Activated naive CD4-positive, alpha-beta T cell treated with Interleukin-2 at 50 U/mL for 16 hours (primary cell): Measurements from ENCODE around the gene MYO1D.
"Not testable (repeated sequence)": the region's sequence is repeated elsewhere in the genome, so short reads cannot be mapped to it uniquely, and the experiment has no call there.

Experiments used
- DNase-seq: peaks from one replicate; pipeline ENCODE4 v3.0.0-alpha.2; 2020

The MYO1D gene

GRCh38 chr17:32887410-32887809, 10.5 kb upstream of the MYO1D start:
- DNase-seq, result not testable (repeated sequence)

- not testable (repeated sequence) for DNase-seq
Measured at GRCh38 chr17:32886951-32887350, 10.0 kb upstream of the MYO1D start.

GRCh38 chr17:32882734-32883133, 5.8 kb upstream of the MYO1D start:
- peak; percentile 33 for DNase-seq

GRCh38 chr17:32882029-32882428, 5.1 kb upstream of the MYO1D start:
- DNase-seq, result no peak

GRCh38 chr17:32880671-32881453, 3.9 kb upstream of the MYO1D start:
- no peak for DNase-seq

- DNase-seq, result no peak
Measured at GRCh38 chr17:32879134-32879533, 2.2 kb upstream of the MYO1D start.

GRCh38 chr17:32878211-32878610, 1.3 kb upstream of the MYO1D start:
- no peak for DNase-seq

- peak; percentile 93 for DNase-seq
Measured at GRCh38 chr17:32877164-32877764, 340 bp upstream of the MYO1D start.

- DNase-seq, result no peak
Measured at GRCh38 chr17:32875923-32876416, 954 bp downstream of the MYO1D start.

- no peak for DNase-seq
Measured at GRCh38 chr17:32875230-32875917, 1.6 kb downstream of the MYO1D start.

GRCh38 chr17:32873114-32873513, 3.8 kb downstream of the MYO1D start:
- DNase-seq, result no peak

- DNase-seq, result no peak
Measured at GRCh38 chr17:32871746-32872145, 5.2 kb downstream of the MYO1D start.

GRCh38 chr17:32870969-32871368, 6.0 kb downstream of the MYO1D start:
- DNase-seq, result no peak

GRCh38 chr17:32870027-32870670, 6.8 kb downstream of the MYO1D start:
- DNase-seq, result no peak

- no peak for DNase-seq
Measured at GRCh38 chr17:32869345-32870026, 7.4 kb downstream of the MYO1D start.

GRCh38 chr17:32865141-32865540, 11.8 kb downstream of the MYO1D start:
- no peak for DNase-seq

GRCh38 chr17:32863559-32863958, 13.4 kb downstream of the MYO1D start:
- DNase-seq, result no peak

GRCh38 chr17:32862940-32863339, 14.0 kb downstream of the MYO1D start:
- DNase-seq, result no peak

- DNase-seq, result no peak
Measured at GRCh38 chr17:32861981-32862380, 14.9 kb downstream of the MYO1D start.

GRCh38 chr17:32859857-32860525, 16.9 kb downstream of the MYO1D start:
- DNase-seq, result no peak

GRCh38 chr17:32855620-32856019, 21.3 kb downstream of the MYO1D start:
- no peak for DNase-seq

- no peak for DNase-seq
Measured at GRCh38 chr17:32854832-32855389, 22.0 kb downstream of the MYO1D start.
